DND-41 (cell line): ENCODE data around the gene AHCYL2.

Experiments
- EZH2 ChIP-seq: IDR thresholded peaks from 3 replicates; pipeline ENCODE4 v1.6.1; 2012; ENCODE audit warnings: borderline replicate concordance, low read depth, mild to moderate bottlenecking, moderate library complexity, low read length, inconsistent platforms; ENCODE audit not compliant: severe bottlenecking
- TF ChIP-seq, protein P1 (sequence below): IDR thresholded peaks from 2 replicates; pipeline ENCODE4 v1.5.1; 2012; ENCODE audit warnings: borderline replicate concordance, low read length, moderate library complexity, mild to moderate bottlenecking; ENCODE audit not compliant: poor library complexity, severe bottlenecking; ENCODE audit errors: extremely low read depth

DNA sequence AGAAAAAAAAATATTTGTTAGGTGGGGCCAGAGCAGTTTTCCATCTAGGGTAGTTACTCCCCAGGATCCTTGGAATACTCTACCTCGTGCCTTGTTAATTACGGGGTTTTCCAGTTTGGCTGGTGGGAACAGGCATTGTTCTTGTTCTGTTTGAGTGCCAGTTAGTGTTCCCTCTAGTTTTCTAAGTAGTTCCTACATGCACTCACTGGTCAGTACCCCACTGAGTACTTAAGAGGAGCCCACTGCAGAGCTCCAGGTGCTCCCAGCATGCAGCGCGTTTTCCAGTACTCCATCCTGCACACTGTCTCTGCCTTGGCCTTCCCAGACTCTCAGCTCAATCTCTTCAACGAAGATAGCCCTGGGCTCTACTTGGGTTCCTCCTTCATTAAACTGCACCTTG, 58.0 kb downstream of the AHCYL2 start:
- no peak for TF ChIP-seq EZH2
- TF ChIP-seq, protein P1, sequence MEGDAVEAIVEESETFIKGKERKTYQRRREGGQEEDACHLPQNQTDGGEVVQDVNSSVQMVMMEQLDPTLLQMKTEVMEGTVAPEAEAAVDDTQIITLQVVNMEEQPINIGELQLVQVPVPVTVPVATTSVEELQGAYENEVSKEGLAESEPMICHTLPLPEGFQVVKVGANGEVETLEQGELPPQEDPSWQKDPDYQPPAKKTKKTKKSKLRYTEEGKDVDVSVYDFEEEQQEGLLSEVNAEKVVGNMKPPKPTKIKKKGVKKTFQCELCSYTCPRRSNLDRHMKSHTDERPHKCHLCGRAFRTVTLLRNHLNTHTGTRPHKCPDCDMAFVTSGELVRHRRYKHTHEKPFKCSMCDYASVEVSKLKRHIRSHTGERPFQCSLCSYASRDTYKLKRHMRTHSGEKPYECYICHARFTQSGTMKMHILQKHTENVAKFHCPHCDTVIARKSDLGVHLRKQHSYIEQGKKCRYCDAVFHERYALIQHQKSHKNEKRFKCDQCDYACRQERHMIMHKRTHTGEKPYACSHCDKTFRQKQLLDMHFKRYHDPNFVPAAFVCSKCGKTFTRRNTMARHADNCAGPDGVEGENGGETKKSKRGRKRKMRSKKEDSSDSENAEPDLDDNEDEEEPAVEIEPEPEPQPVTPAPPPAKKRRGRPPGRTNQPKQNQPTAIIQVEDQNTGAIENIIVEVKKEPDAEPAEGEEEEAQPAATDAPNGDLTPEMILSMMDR: no peak
